CD4-positive, alpha-beta memory T cell (primary cell): ENCODE results near the gene PLCL1. TPM values are rescaled to one million over a fixed set of nuclear protein-coding genes. Genes with fewer than 3 reads are reported as not detected.
A peak's percentile ranks its signal among the peaks of the same experiment; 100 is the strongest.

Experiments
- CTCF ChIA-PET: fragments of 350-600 bp; sonication (Branson Sonifier 250); formaldehyde crosslinking; loops from one replicate; lab custom pipeline; 2021; ENCODE audit warnings: inconsistent platforms; ENCODE audit not compliant: partially characterized antibody; lab: Charles Lee
- POLR2A ChIA-PET: fragments of 350-600 bp; sonication (Branson Sonifier 250); formaldehyde crosslinking; loops from one replicate; lab custom pipeline; 2021; ENCODE audit not compliant: partially characterized antibody; lab: Charles Lee
- DNase-seq, 5 donors: peaks; one replicate each; pipeline versions ENCODE4 v3.0.0 to v3.0.0-alpha.2; 2020 to 2022; ENCODE audit warnings: mixed read lengths in 1 of 5
- H3K27ac ChIP-seq: one replicate; pipeline ENCODE4 v1.7.0; 2013; ENCODE audit warnings: low read depth, low read length
- H3K27me3 ChIP-seq: 2 replicates; pipeline ENCODE4 v1.7.0; 2013; ENCODE audit warnings: mild to moderate bottlenecking, low read length, moderate library complexity; ENCODE audit not compliant: insufficient read depth
- H3K36me3 ChIP-seq: 2 replicates; pipeline ENCODE4 v1.7.0; 2013; ENCODE audit warnings: mild to moderate bottlenecking, low read length, moderate library complexity; ENCODE audit not compliant: insufficient read depth
- H3K4me1 ChIP-seq: 2 replicates; pipeline ENCODE4 v1.7.0; 2013; ENCODE audit warnings: mild to moderate bottlenecking, low read length, moderate library complexity; ENCODE audit not compliant: insufficient read depth
- H3K4me3 ChIP-seq, 2 donors: one replicate each; pipeline ENCODE4 v1.7.0; 2013; ENCODE audit warnings: low read length in 2 of 2, mild to moderate bottlenecking in 1 of 2
- H3K9me3 ChIP-seq, 2 donors: one replicate each; pipeline ENCODE4 v1.7.0; 2013; ENCODE audit warnings: low read length in 2 of 2, control low read depth in 1 of 2; ENCODE audit not compliant: control insufficient read depth in 1 of 2
- H3K27ac Mint-ChIP-seq, 7 donors: one replicate each; pipeline ENCODE4 v1.8.0; 2020 to 2021; ENCODE audit warnings: mixed read lengths in 7 of 7, mild to moderate bottlenecking in 6 of 7, inconsistent platforms in 3 of 7, moderate library complexity in 3 of 7
- H3K27me3 Mint-ChIP-seq, 2 donors: one replicate each; pipeline ENCODE4 v1.8.0; 2020 to 2021; ENCODE audit warnings: mixed read lengths in 2 of 2
- H3K36me3 Mint-ChIP-seq, 2 donors: one replicate each; pipeline ENCODE4 v1.8.0; 2020 to 2021; ENCODE audit warnings: mixed read lengths in 2 of 2, inconsistent platforms in 1 of 2, mild to moderate bottlenecking in 1 of 2
- H3K4me1 Mint-ChIP-seq, 4 donors: one replicate each; pipeline ENCODE4 v1.8.0; 2020 to 2021; ENCODE audit warnings: mixed read lengths in 4 of 4, mild to moderate bottlenecking in 1 of 4
- H3K4me3 Mint-ChIP-seq, 8 donors: one replicate each; pipeline ENCODE4 v1.8.0; 2020 to 2021; ENCODE audit warnings: mixed read lengths in 8 of 8, mild to moderate bottlenecking in 7 of 8, moderate library complexity in 6 of 8, inconsistent platforms in 3 of 8
- H3K9me3 Mint-ChIP-seq, 8 donors: one replicate each; pipeline ENCODE4 v1.8.0; 2020 to 2021; ENCODE audit warnings: mixed read lengths in 8 of 8, mild to moderate bottlenecking in 5 of 8, inconsistent platforms in 3 of 8, moderate library complexity in 1 of 8
- intact Hi-C: fragments of 100-400 bp; cut with micrococcal nuclease; formaldehyde crosslinking; loops from one replicate; pipeline ENCODE4 v1.15.1; 2023
- polyA plus RNA-seq, 2 donors: library from polyadenylated mRNA; unstranded; fragments of 300-500 nt; fragmentation: Illumina TruSeq; gene quantifications; one replicate each; pipeline ENCODE4 v1.2.3, GENCODE V29; 2021
- total RNA-seq, 2 experiments: library from RNA; stranded (reverse); gene quantifications; one replicate each; pipeline ENCODE4 v1.2.3, GENCODE V29; 2021

PLCL1 gene
- total and polyA plus RNA-seq, 4 experiments from 2014 or later, result 5.5 to 17.6 (median 12.4) TPM

GRCh38 chr2:197877038-197877437 lies 72.6 kb downstream of the PLCL1 start:
- CTCF ChIA-PET, result interaction anchor here (0.7 to 1.5 kb wide), 2 partner anchors 19 to 39 kb away, joined by 3 read pairs; no protein-coding TSS in a partner anchor
- H3K4me1 ChIP-seq, result peaks cover 8% of the 10 kb centered on the region

GRCh38 chr2:197878792-197879191 lies 74.4 kb downstream of the PLCL1 start:
- no peaks in the 10 kb centered on the region for H3K27me3 ChIP-seq
- CTCF ChIA-PET, result no interaction called here
- POLR2A ChIA-PET, result interaction anchor here (0.7 to 1.7 kb wide), 3 partner anchors 8 to 16 kb away, joined by 3 to 4 read pairs (median 3); no protein-coding TSS in a partner anchor
- H3K4me3 ChIP-seq, result no peak overlapping the region
- H3K4me1 Mint-ChIP-seq, result peaks cover 0 to 22% (median 10%) of the 10 kb centered on the region in 4 donors
- no peak overlapping the region for H3K27ac Mint-ChIP-seq
- no peak overlapping the region for H3K4me3 Mint-ChIP-seq
- H3K27ac ChIP-seq, result no peak overlapping the region
- H3K9me3 Mint-ChIP-seq, result no peaks in the 10 kb centered on the region
- no peaks in the 10 kb centered on the region for H3K27me3 Mint-ChIP-seq
- no peaks in the 10 kb centered on the region for H3K36me3 Mint-ChIP-seq
- H3K9me3 ChIP-seq, result no peaks in the 10 kb centered on the region
- no peaks in the 10 kb centered on the region for H3K4me1 ChIP-seq
- H3K36me3 ChIP-seq, result no peaks in the 10 kb centered on the region
- intact Hi-C loops, result no loop called here
- DNase-seq, result no peak

More at GRCh38 chr2:197877038-197877437, 72.6 kb downstream of the PLCL1 start:
- Mint-ChIP-seq H3K27me3 (no peaks in the 10 kb centered on the region), H3K27ac (no peak overlapping the region), H3K36me3 (no peaks in the 10 kb centered on the region), H3K4me1 (peaks cover 4 to 22% (median 14%) of the 10 kb centered on the region in 4 donors), H3K9me3 (no peaks in the 10 kb centered on the region), H3K4me3 (no peak overlapping the region)
- Histone ChIP-seq H3K9me3 (no peaks in the 10 kb centered on the region), H3K36me3 (no peaks in the 10 kb centered on the region), H3K4me3 (no peak overlapping the region), H3K27me3 (no peaks in the 10 kb centered on the region), H3K27ac (no peak overlapping the region)
- intact Hi-C loops, result no loop called here
- no peak for DNase-seq
- POLR2A ChIA-PET, result no interaction called here

- H3K9me3 Mint-ChIP-seq, result no peaks in the 10 kb centered on the region
- H3K27me3 Mint-ChIP-seq, result no peaks in the 10 kb centered on the region
- no peak for DNase-seq
- Histone ChIP-seq H3K27me3 (no peaks in the 10 kb centered on the region), H3K36me3 (no peaks in the 10 kb centered on the region), H3K9me3 (no peaks in the 10 kb centered on the region), H3K4me3 (no peak overlapping the region), H3K27ac (no peak overlapping the region), H3K4me1 (no peaks in the 10 kb centered on the region)
- no peaks in the 10 kb centered on the region for H3K36me3 Mint-ChIP-seq
- intact Hi-C loops, result no loop called here
- H3K27ac Mint-ChIP-seq, result no peak overlapping the region
- POLR2A ChIA-PET, result interaction anchor here (1.2 to 1.7 kb wide), 2 partner anchors 9 to 14 kb away, joined by 3 to 4 read pairs; no protein-coding TSS in a partner anchor
- peaks cover 0 to 22% (median 10%) of the 10 kb centered on the region in 4 donors for H3K4me1 Mint-ChIP-seq
- CTCF ChIA-PET, result interaction anchor here (1.3 kb wide), 1 partner anchor 13 kb away, joined by 3 read pairs; no protein-coding TSS in a partner anchor
- no peak overlapping the region for H3K4me3 Mint-ChIP-seq
Observed at GRCh38 chr2:197879812-197880408, 75.5 kb downstream of the PLCL1 start.

GRCh38 chr2:197883354-197884032 lies 79.1 kb downstream of the PLCL1 start:
- H3K27ac Mint-ChIP-seq, result no peak overlapping the region
- H3K27me3 Mint-ChIP-seq, result no peaks in the 10 kb centered on the region
- ChIA-PET CTCF (interaction anchor here (1.1 kb wide), 1 partner anchor 80 kb away, joined by 3 read pairs; no protein-coding TSS in a partner anchor), POLR2A (no interaction called here)
- Histone ChIP-seq H3K4me1 (peaks cover 10% of the 10 kb centered on the region), H3K27ac (no peak overlapping the region), H3K4me3 (no peak overlapping the region), H3K9me3 (no peaks in the 10 kb centered on the region), H3K27me3 (no peaks in the 10 kb centered on the region), H3K36me3 (no peaks in the 10 kb centered on the region)
- H3K4me3 Mint-ChIP-seq, result no peak overlapping the region
- H3K4me1 Mint-ChIP-seq, result peaks cover 2 to 18% (median 12%) of the 10 kb centered on the region in 4 donors
- peaks cover 0 to 9% of the 10 kb centered on the region in 2 donors for H3K36me3 Mint-ChIP-seq
- no peaks in the 10 kb centered on the region for H3K9me3 Mint-ChIP-seq
- intact Hi-C loops, result no loop called here
- DNase-seq, result no peak

- Histone ChIP-seq H3K27ac (no peak overlapping the region), H3K4me3 (no peak overlapping the region), H3K4me1 (peaks cover 16% of the 10 kb centered on the region), H3K27me3 (no peaks in the 10 kb centered on the region), H3K9me3 (no peaks in the 10 kb centered on the region), H3K36me3 (no peaks in the 10 kb centered on the region)
- H3K36me3 Mint-ChIP-seq, result peaks cover 0 to 9% of the 10 kb centered on the region in 2 donors
- no peak for DNase-seq
- H3K27me3 Mint-ChIP-seq, result no peaks in the 10 kb centered on the region
- H3K9me3 Mint-ChIP-seq, result no peaks in the 10 kb centered on the region
- intact Hi-C loops, result no loop called here
- H3K4me1 Mint-ChIP-seq, result peaks cover 6 to 18% (median 13%) of the 10 kb centered on the region in 4 donors
- ChIA-PET CTCF (interaction anchor here (1.1 kb wide), 1 partner anchor 81 kb away, joined by 3 read pairs; no protein-coding TSS in a partner anchor), POLR2A (no interaction called here)
- H3K27ac Mint-ChIP-seq, result peak overlapping the region in 1 of 7 donors; percentile 5
- H3K4me3 Mint-ChIP-seq, result no peak overlapping the region
Observed at GRCh38 chr2:197884252-197884651, 79.9 kb downstream of the PLCL1 start.

GRCh38 chr2:197885126-197885525 lies 80.7 kb downstream of the PLCL1 start:
- intact Hi-C loops, result no loop called here
- Mint-ChIP-seq H3K9me3 (no peaks in the 10 kb centered on the region), H3K27ac (peak overlapping the region in 1 of 7 donors; percentile 38), H3K27me3 (no peaks in the 10 kb centered on the region), H3K4me3 (peak overlapping the region in 1 of 8 donors; percentile 28), H3K4me1 (peaks cover 9 to 26% (median 17%) of the 10 kb centered on the region in 4 donors), H3K36me3 (peaks cover 0 to 9% of the 10 kb centered on the region in 2 donors)
- POLR2A ChIA-PET, result interaction anchor here (1.4 kb wide), 1 partner anchor 15 kb away, joined by 3 read pairs; no protein-coding TSS in a partner anchor
- no peak overlapping the region for H3K4me3 ChIP-seq
- no peaks in the 10 kb centered on the region for H3K36me3 ChIP-seq
- no peaks in the 10 kb centered on the region for H3K9me3 ChIP-seq
- H3K27me3 ChIP-seq, result no peaks in the 10 kb centered on the region
- no peak for DNase-seq
- H3K4me1 ChIP-seq, result peaks cover 25% of the 10 kb centered on the region
- H3K27ac ChIP-seq, result no peak overlapping the region
- CTCF ChIA-PET, result interaction anchor here (0.9 kb wide), 1 partner anchor 33 kb away, joined by 3 read pairs; no protein-coding TSS in a partner anchor

GRCh38 chr2:197885587-197885986 lies 81.2 kb downstream of the PLCL1 start:
- Histone ChIP-seq H3K27me3 (no peaks in the 10 kb centered on the region), H3K4me3 (no peak overlapping the region), H3K9me3 (no peaks in the 10 kb centered on the region), H3K27ac (no peak overlapping the region), H3K4me1 (peaks cover 28% of the 10 kb centered on the region), H3K36me3 (no peaks in the 10 kb centered on the region)
- no peaks in the 10 kb centered on the region for H3K9me3 Mint-ChIP-seq
- H3K4me3 Mint-ChIP-seq, result no peak overlapping the region
- no peak for DNase-seq
- H3K27me3 Mint-ChIP-seq, result no peaks in the 10 kb centered on the region
- H3K27ac Mint-ChIP-seq, result peak overlapping the region in 1 of 7 donors; percentile 34
- intact Hi-C loops, result no loop called here
- POLR2A ChIA-PET, result interaction anchor here (1.4 kb wide), 1 partner anchor 15 kb away, joined by 3 read pairs; no protein-coding TSS in a partner anchor
- peaks cover 9 to 26% (median 17%) of the 10 kb centered on the region in 4 donors for H3K4me1 Mint-ChIP-seq
- H3K36me3 Mint-ChIP-seq, result peaks cover 0 to 9% of the 10 kb centered on the region in 2 donors
- CTCF ChIA-PET, result interaction anchor here (0.9 to 1.3 kb wide), 2 partner anchors 14 to 34 kb away, joined by 3 read pairs; no protein-coding TSS in a partner anchor
